HG03139 (cell line): ENCODE data around the gene OSBP2.
"Not testable (repeated sequence)": the region's sequence is repeated elsewhere in the genome, so short reads cannot be mapped to it uniquely, and the experiment has no call there.

Source experiments
- ATAC-seq: cut with Tn5 transposase; IDR thresholded peaks from one replicate; pipeline ENCODE4 v1.9.1; 2021; ENCODE audit not compliant: unreplicated experiment

Gene OSBP2

GRCh38 chr22:30675436-30675835, 19.2 kb upstream of the OSBP2 start:
- no peak for ATAC-seq

- ATAC-seq, result not testable (repeated sequence)
Observed at GRCh38 chr22:30676565-30676964, 18.1 kb upstream of the OSBP2 start.

GRCh38 chr22:30679895-30680690, 14.6 kb upstream of the OSBP2 start:
- ATAC-seq, result not testable (repeated sequence)

GRCh38 chr22:30680991-30681770, 13.5 kb upstream of the OSBP2 start:
- no peak for ATAC-seq

GRCh38 chr22:30681831-30682230, 12.8 kb upstream of the OSBP2 start:
- no peak for ATAC-seq

GRCh38 chr22:30685178-30685577, 9.5 kb upstream of the OSBP2 start:
- no peak for ATAC-seq

GRCh38 chr22:30687358-30687757, 7.3 kb upstream of the OSBP2 start:
- no peak for ATAC-seq

- ATAC-seq, result no peak
Observed at GRCh38 chr22:30689622-30690021, 5.1 kb upstream of the OSBP2 start.

GRCh38 chr22:30691204-30691603, 3.5 kb upstream of the OSBP2 start:
- ATAC-seq, result no peak

GRCh38 chr22:30694171-30694639, 469 bp upstream of the OSBP2 start:
- no peak for ATAC-seq

- no peak for ATAC-seq
Observed at GRCh38 chr22:30695351-30695851, 727 bp downstream of the OSBP2 start.

- no peak for ATAC-seq
Observed at GRCh38 chr22:30695871-30696655, 1.4 kb downstream of the OSBP2 start.

- no peak for ATAC-seq
Observed at GRCh38 chr22:30697975-30698374, 3.3 kb downstream of the OSBP2 start.

- no peak for ATAC-seq
Observed at GRCh38 chr22:30701872-30702271, 7.2 kb downstream of the OSBP2 start.

GRCh38 chr22:30702856-30703255, 8.2 kb downstream of the OSBP2 start:
- ATAC-seq, result no peak

GRCh38 chr22:30704978-30705377, 10.3 kb downstream of the OSBP2 start:
- ATAC-seq, result no peak

GRCh38 chr22:30705710-30706651, 11.3 kb downstream of the OSBP2 start:
- peak; percentile 63 for ATAC-seq

GRCh38 chr22:30709980-30710379, 15.3 kb downstream of the OSBP2 start:
- ATAC-seq, result not testable (repeated sequence)

- no peak for ATAC-seq
Observed at GRCh38 chr22:30712094-30712493, 17.4 kb downstream of the OSBP2 start.

- ATAC-seq, result no peak
Observed at GRCh38 chr22:30714062-30714461, 19.4 kb downstream of the OSBP2 start.
